ENCODE measurements around the gene ACTL10.

GRCh38 chr20:33636776-33637175 lies 30.0 kb upstream of the ACTL10 start:
- TF ChIP-seq CTCF (IDR thresholded peaks at IDR 0.05) (no peak), HMGXB4 (CRISPR knock-in tag; IDR thresholded peaks at IDR 0.05) (no peak), NR2C2 (CRISPR knock-in tag; IDR thresholded peaks at IDR 0.05) (no peak), PRRX2 (CRISPR knock-in tag; IDR thresholded peaks at IDR 0.05) (no peak), NFE2L1 (CRISPR knock-in tag; IDR thresholded peaks at IDR 0.05) (no peak)
- TF ChIP-seq, protein P1, sequence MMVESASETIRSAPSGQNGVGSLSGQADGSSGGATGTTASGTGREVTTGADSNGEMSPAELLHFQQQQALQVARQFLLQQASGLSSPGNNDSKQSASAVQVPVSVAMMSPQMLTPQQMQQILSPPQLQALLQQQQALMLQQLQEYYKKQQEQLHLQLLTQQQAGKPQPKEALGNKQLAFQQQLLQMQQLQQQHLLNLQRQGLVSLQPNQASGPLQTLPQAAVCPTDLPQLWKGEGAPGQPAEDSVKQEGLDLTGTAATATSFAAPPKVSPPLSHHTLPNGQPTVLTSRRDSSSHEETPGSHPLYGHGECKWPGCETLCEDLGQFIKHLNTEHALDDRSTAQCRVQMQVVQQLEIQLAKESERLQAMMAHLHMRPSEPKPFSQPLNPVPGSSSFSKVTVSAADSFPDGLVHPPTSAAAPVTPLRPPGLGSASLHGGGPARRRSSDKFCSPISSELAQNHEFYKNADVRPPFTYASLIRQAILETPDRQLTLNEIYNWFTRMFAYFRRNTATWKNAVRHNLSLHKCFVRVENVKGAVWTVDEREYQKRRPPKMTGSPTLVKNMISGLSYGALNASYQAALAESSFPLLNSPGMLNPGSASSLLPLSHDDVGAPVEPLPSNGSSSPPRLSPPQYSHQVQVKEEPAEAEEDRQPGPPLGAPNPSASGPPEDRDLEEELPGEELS (CRISPR knock-in tag; IDR thresholded peaks at IDR 0.05): no peak
- TF ChIP-seq, protein P2, sequence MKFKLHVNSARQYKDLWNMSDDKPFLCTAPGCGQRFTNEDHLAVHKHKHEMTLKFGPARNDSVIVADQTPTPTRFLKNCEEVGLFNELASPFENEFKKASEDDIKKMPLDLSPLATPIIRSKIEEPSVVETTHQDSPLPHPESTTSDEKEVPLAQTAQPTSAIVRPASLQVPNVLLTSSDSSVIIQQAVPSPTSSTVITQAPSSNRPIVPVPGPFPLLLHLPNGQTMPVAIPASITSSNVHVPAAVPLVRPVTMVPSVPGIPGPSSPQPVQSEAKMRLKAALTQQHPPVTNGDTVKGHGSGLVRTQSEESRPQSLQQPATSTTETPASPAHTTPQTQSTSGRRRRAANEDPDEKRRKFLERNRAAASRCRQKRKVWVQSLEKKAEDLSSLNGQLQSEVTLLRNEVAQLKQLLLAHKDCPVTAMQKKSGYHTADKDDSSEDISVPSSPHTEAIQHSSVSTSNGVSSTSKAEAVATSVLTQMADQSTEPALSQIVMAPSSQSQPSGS (CRISPR knock-in tag; IDR thresholded peaks at IDR 0.05; ENCODE audit: borderline replicate concordance, low read depth): no peak
- TF ChIP-seq, protein P3, sequence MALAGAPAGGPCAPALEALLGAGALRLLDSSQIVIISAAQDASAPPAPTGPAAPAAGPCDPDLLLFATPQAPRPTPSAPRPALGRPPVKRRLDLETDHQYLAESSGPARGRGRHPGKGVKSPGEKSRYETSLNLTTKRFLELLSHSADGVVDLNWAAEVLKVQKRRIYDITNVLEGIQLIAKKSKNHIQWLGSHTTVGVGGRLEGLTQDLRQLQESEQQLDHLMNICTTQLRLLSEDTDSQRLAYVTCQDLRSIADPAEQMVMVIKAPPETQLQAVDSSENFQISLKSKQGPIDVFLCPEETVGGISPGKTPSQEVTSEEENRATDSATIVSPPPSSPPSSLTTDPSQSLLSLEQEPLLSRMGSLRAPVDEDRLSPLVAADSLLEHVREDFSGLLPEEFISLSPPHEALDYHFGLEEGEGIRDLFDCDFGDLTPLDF (CRISPR knock-in tag; IDR thresholded peaks at IDR 0.05): no peak
- TF ChIP-seq, protein P4, sequence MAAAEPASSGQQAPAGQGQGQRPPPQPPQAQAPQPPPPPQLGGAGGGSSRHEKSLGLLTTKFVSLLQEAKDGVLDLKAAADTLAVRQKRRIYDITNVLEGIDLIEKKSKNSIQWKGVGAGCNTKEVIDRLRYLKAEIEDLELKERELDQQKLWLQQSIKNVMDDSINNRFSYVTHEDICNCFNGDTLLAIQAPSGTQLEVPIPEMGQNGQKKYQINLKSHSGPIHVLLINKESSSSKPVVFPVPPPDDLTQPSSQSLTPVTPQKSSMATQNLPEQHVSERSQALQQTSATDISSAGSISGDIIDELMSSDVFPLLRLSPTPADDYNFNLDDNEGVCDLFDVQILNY (CRISPR knock-in tag; IDR thresholded peaks at IDR 0.05): no peak
- TF ChIP-seq, protein P5, sequence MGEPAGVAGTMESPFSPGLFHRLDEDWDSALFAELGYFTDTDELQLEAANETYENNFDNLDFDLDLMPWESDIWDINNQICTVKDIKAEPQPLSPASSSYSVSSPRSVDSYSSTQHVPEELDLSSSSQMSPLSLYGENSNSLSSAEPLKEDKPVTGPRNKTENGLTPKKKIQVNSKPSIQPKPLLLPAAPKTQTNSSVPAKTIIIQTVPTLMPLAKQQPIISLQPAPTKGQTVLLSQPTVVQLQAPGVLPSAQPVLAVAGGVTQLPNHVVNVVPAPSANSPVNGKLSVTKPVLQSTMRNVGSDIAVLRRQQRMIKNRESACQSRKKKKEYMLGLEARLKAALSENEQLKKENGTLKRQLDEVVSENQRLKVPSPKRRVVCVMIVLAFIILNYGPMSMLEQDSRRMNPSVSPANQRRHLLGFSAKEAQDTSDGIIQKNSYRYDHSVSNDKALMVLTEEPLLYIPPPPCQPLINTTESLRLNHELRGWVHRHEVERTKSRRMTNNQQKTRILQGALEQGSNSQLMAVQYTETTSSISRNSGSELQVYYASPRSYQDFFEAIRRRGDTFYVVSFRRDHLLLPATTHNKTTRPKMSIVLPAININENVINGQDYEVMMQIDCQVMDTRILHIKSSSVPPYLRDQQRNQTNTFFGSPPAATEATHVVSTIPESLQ (CRISPR knock-in tag; IDR thresholded peaks at IDR 0.05): no peak
- TF ChIP-seq, protein P6, sequence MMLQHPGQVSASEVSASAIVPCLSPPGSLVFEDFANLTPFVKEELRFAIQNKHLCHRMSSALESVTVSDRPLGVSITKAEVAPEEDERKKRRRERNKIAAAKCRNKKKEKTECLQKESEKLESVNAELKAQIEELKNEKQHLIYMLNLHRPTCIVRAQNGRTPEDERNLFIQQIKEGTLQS (CRISPR knock-in tag; conservative IDR thresholded peaks at IDR 0.05): no peak

Data from WTC11 (cell line).